ENCODE results near the gene NEK6. TPM values are rescaled to one million over a fixed set of nuclear protein-coding genes. Genes with fewer than 3 reads are reported as not detected.

NEK6 gene
- total RNA-seq, 1 experiment from 2014 or later = 66.6 TPM

GRCh38 chr9:124345751-124346281 lies 88.1 kb downstream of the NEK6 start:
- Histone ChIP-seq H3K4me3 (ENCODE audit: low read depth, low read length) (no peak overlapping the region), H3K9me3 (no peaks in the 10 kb centered on the region), H3K27me3 (replicated peaks; ENCODE audit: control insufficient read depth, insufficient read depth, low read length) (no peaks in the 10 kb centered on the region), H3K4me1 (no peaks in the 10 kb centered on the region), H3K36me3 (ENCODE audit: control insufficient read depth, insufficient read depth, low read length) (peaks cover 6% of the 10 kb centered on the region)
- no peak for DNase-seq
- no TSS peak for BruUV-seq (replicated peaks)
- Mint-ChIP-seq H3K27me3 (ENCODE audit: insufficient read depth, unreplicated experiment) (no peaks in the 10 kb centered on the region), H3K27ac (ENCODE audit: unreplicated experiment) (no peak overlapping the region), H3K4me1 (ENCODE audit: low read depth, unreplicated experiment) (no peaks in the 10 kb centered on the region), H3K36me3 (ENCODE audit: insufficient read depth, unreplicated experiment) (peaks cover 71% of the 10 kb centered on the region), H3K9me3 (ENCODE audit: unreplicated experiment) (no peaks in the 10 kb centered on the region), H3K4me3 (ENCODE audit: unreplicated experiment) (no peak overlapping the region)
- intact Hi-C loops (cut with micrococcal nuclease; ENCODE audit: unreplicated experiment) = no loop called here
- POLR2A ChIA-PET = no interaction called here
- CTCF ChIA-PET = no interaction called here
- TF ChIP-seq CTCF (IDR thresholded peaks at IDR 0.05; ENCODE audit: insufficient read depth in 1 of 2, low read depth in 1 of 2, low read length in 1 of 2, severe bottlenecking in 1 of 2, unreplicated experiment in 1 of 2) = no peak

- peaks cover 7% of the 10 kb centered on the region for H3K36me3 ChIP-seq (ENCODE audit: control insufficient read depth, insufficient read depth, low read length)
- Mint-ChIP-seq H3K4me3 (ENCODE audit: unreplicated experiment) (no peak overlapping the region), H3K27ac (ENCODE audit: unreplicated experiment) (no peak overlapping the region), H3K36me3 (ENCODE audit: insufficient read depth, unreplicated experiment) (peaks cover 77% of the 10 kb centered on the region), H3K4me1 (ENCODE audit: low read depth, unreplicated experiment) (no peaks in the 10 kb centered on the region), H3K9me3 (ENCODE audit: unreplicated experiment) (no peaks in the 10 kb centered on the region), H3K27me3 (ENCODE audit: insufficient read depth, unreplicated experiment) (no peaks in the 10 kb centered on the region)
- no peak for TF ChIP-seq CTCF (IDR thresholded peaks at IDR 0.05; ENCODE audit: insufficient read depth in 1 of 2, low read depth in 1 of 2, low read length in 1 of 2, severe bottlenecking in 1 of 2, unreplicated experiment in 1 of 2)
- H3K4me1 ChIP-seq = no peaks in the 10 kb centered on the region
- no peaks in the 10 kb centered on the region for H3K27me3 ChIP-seq (replicated peaks; ENCODE audit: control insufficient read depth, insufficient read depth, low read length)
- H3K4me3 ChIP-seq (ENCODE audit: low read depth, low read length) = no peak overlapping the region
- POLR2A ChIA-PET = no interaction called here
- no peaks in the 10 kb centered on the region for H3K9me3 ChIP-seq
- intact Hi-C loops (cut with micrococcal nuclease; ENCODE audit: unreplicated experiment) = no loop called here
- DNase-seq = no peak
- BruUV-seq (replicated peaks) = no TSS peak
- CTCF ChIA-PET = no interaction called here
Observed at GRCh38 chr9:124346347-124347163, 88.8 kb downstream of the NEK6 start.

GRCh38 chr9:124347206-124347967 lies 89.6 kb downstream of the NEK6 start:
- Histone ChIP-seq H3K4me1 (no peaks in the 10 kb centered on the region), H3K9me3 (no peaks in the 10 kb centered on the region), H3K27me3 (replicated peaks; ENCODE audit: control insufficient read depth, insufficient read depth, low read length) (no peaks in the 10 kb centered on the region), H3K4me3 (ENCODE audit: low read depth, low read length) (no peak overlapping the region), H3K36me3 (ENCODE audit: control insufficient read depth, insufficient read depth, low read length) (peaks cover 7% of the 10 kb centered on the region)
- Mint-ChIP-seq H3K4me3 (ENCODE audit: unreplicated experiment) (no peak overlapping the region), H3K27ac (ENCODE audit: unreplicated experiment) (no peak overlapping the region), H3K36me3 (ENCODE audit: insufficient read depth, unreplicated experiment) (peaks cover 81% of the 10 kb centered on the region), H3K4me1 (ENCODE audit: low read depth, unreplicated experiment) (no peaks in the 10 kb centered on the region), H3K9me3 (ENCODE audit: unreplicated experiment) (no peaks in the 10 kb centered on the region), H3K27me3 (ENCODE audit: insufficient read depth, unreplicated experiment) (no peaks in the 10 kb centered on the region)
- intact Hi-C loops (cut with micrococcal nuclease; ENCODE audit: unreplicated experiment) = no loop called here
- no peak for DNase-seq
- no peak for TF ChIP-seq CTCF (IDR thresholded peaks at IDR 0.05; ENCODE audit: insufficient read depth in 1 of 2, low read depth in 1 of 2, low read length in 1 of 2, severe bottlenecking in 1 of 2, unreplicated experiment in 1 of 2)
- ChIA-PET POLR2A (no interaction called here), CTCF (no interaction called here)
- BruUV-seq (replicated peaks) = no TSS peak

All from Caco-2 (cell line).